Liver (tissue), 9 donors: ENCODE results near the gene CRTAP. TPM values are rescaled to one million over a fixed set of nuclear protein-coding genes. Genes with fewer than 3 reads are reported as not detected.

ENCODE experiments used
- DNase-seq: peaks from one replicate; pipeline ENCODE4 v3.0.0-alpha.2; 2017; ENCODE audit warnings: low spot score
- H3K27ac ChIP-seq, 2 donors: one replicate each; pipeline ENCODE4 v1.7.0; 2013; ENCODE audit warnings: inconsistent platforms in 2 of 2, low read length in 2 of 2, control low read depth in 1 of 2, low read depth in 1 of 2, mild to moderate bottlenecking in 1 of 2
- H3K27me3 ChIP-seq, 4 donors: one replicate each; pipeline versions ENCODE4 v1.6.1 to v1.7.0; 2013; ENCODE audit warnings: low read length in 3 of 4, inconsistent platforms in 1 of 4, mild to moderate bottlenecking in 1 of 4, moderate library complexity in 1 of 4; ENCODE audit not compliant: control insufficient read depth in 4 of 4, insufficient read depth in 4 of 4
- H3K36me3 ChIP-seq, 4 donors: one replicate each; pipeline versions ENCODE4 v1.6.1 to v1.7.0; 2013; ENCODE audit warnings: low read length in 3 of 4, mild to moderate bottlenecking in 3 of 4, low read depth in 1 of 4, moderate library complexity in 1 of 4; ENCODE audit not compliant: control insufficient read depth in 4 of 4, insufficient read depth in 3 of 4
- H3K4me1 ChIP-seq, 4 donors: one replicate each; pipeline versions ENCODE4 v1.6.1 to v1.7.0; 2013; ENCODE audit warnings: low read length in 3 of 4, mild to moderate bottlenecking in 3 of 4, moderate library complexity in 1 of 4; ENCODE audit not compliant: control insufficient read depth in 4 of 4, insufficient read depth in 4 of 4
- H3K4me3 ChIP-seq, 3 donors: one replicate each; pipeline versions ENCODE4 v1.6.1 to v1.7.0; 2013; ENCODE audit warnings: low read length in 3 of 3, control low read depth in 1 of 3, low read depth in 1 of 3, mild to moderate bottlenecking in 1 of 3
- H3K9ac ChIP-seq, 2 donors: one replicate each; pipeline ENCODE4 v1.7.0; 2013; ENCODE audit warnings: low read length in 2 of 2, mild to moderate bottlenecking in 2 of 2, moderate library complexity in 2 of 2, control low read depth in 1 of 2, low read depth in 1 of 2
- H3K9me3 ChIP-seq, 4 donors: one replicate each; pipeline versions ENCODE4 v1.6.1 to v1.7.0; 2013; ENCODE audit warnings: low read length in 3 of 4; ENCODE audit not compliant: control insufficient read depth in 4 of 4
- EGR1 ChIP-seq, 2 donors: IDR thresholded peaks; 2 replicates each; pipeline ENCODE4 v1.6.1; 2016 to 2018; ENCODE audit warnings: antibody characterized with exemption in 2 of 2, low read depth in 2 of 2
- FOXA1 ChIP-seq: IDR thresholded peaks from 2 replicates; pipeline ENCODE4 v1.6.1; 2016; ENCODE audit warnings: antibody characterized with exemption
- FOXA2 ChIP-seq: IDR thresholded peaks from 2 replicates; pipeline ENCODE4 v1.6.1; 2016; ENCODE audit warnings: antibody characterized with exemption
- HNF4A ChIP-seq, 2 donors: conservative IDR thresholded peaks; 2 replicates each; pipeline ENCODE4 v1.6.1; 2016; ENCODE audit warnings: antibody characterized with exemption in 2 of 2, mild to moderate bottlenecking in 2 of 2
- JUND ChIP-seq, 2 donors: IDR thresholded peaks; 2 replicates each; pipeline ENCODE4 v1.6.1; 2016; ENCODE audit warnings: antibody characterized with exemption in 2 of 2
- NR2F2 ChIP-seq: IDR thresholded peaks from 2 replicates; pipeline ENCODE4 v1.6.1; 2016; ENCODE audit warnings: antibody characterized with exemption
- RAD21 ChIP-seq, 2 donors: IDR thresholded peaks; 2 replicates each; pipeline ENCODE4 v1.6.1; 2016; ENCODE audit warnings: antibody characterized with exemption in 2 of 2, mild to moderate bottlenecking in 2 of 2
- RXRA ChIP-seq, 2 donors: IDR thresholded peaks; 2 replicates each; pipeline ENCODE4 v1.6.1; 2017 to 2018; ENCODE audit warnings: antibody characterized with exemption in 2 of 2, mild to moderate bottlenecking in 1 of 2
- SP1 ChIP-seq: IDR thresholded peaks from 2 replicates; pipeline ENCODE4 v1.6.1; 2018; ENCODE audit warnings: antibody characterized with exemption, mild to moderate bottlenecking
- TAF1 ChIP-seq: conservative IDR thresholded peaks from 2 replicates; pipeline ENCODE4 v1.6.1; 2016; ENCODE audit warnings: antibody characterized with exemption, mild to moderate bottlenecking
- YY1 ChIP-seq: IDR thresholded peaks from 2 replicates; pipeline ENCODE4 v1.6.1; 2016; ENCODE audit warnings: antibody characterized with exemption, mild to moderate bottlenecking
- WGBS: extraction: QIAGEN DNeasy Blood & Tissue Kit; methylation state at CpG from one replicate; pipeline ENCODE4 v1.1.7; 2013; 5-methylcytosine and 5-hydroxymethylcytosine counted together
- polyA plus RNA-seq, 2 donors: library from polyadenylated mRNA; stranded (reverse) in 1 of 2; unstranded in 1 of 2; fragments of 200-250 nt in 1 of 2; fragments of >200 nt in 1 of 2; fragmentation: Nextera tagmentation in 1 of 2; extraction: Ambion mirVana in 1 of 2; gene quantifications; one replicate each; pipeline versions ENCODE4 v1.2.1 to v1.2.3, GENCODE V29; 2013 to 2015
- total RNA-seq, 2 donors: library from RNA; depleted of rRNA; stranded (reverse); fragments of >200 nt; gene quantifications; one replicate each; pipeline ENCODE4 v1.2.3, GENCODE V29; 2014
- TF ChIP-seq, protein P1 (sequence below): IDR thresholded peaks from 2 replicates; pipeline ENCODE4 v1.6.1; 2016; ENCODE audit warnings: antibody characterized with exemption
- TF ChIP-seq, protein P2 (sequence below): IDR thresholded peaks from 2 replicates; pipeline ENCODE4 v1.6.1; 2016; ENCODE audit warnings: antibody characterized with exemption
- TF ChIP-seq, protein P3 (sequence below): IDR thresholded peaks from 2 replicates; pipeline ENCODE4 v1.6.1; 2016; ENCODE audit warnings: antibody characterized with exemption, mild to moderate bottlenecking
- TF ChIP-seq, protein P4 (sequence below): IDR thresholded peaks from 2 replicates; pipeline ENCODE4 v1.6.1; 2016; ENCODE audit warnings: antibody characterized with exemption
- TF ChIP-seq, protein P5 (sequence below): fragments of 150-350 bp; IDR thresholded peaks from 2 replicates; pipeline ENCODE4 v1.5.1; 2017; ENCODE audit warnings: improper control_type of control experiment, low read depth, low read length; ENCODE audit not compliant: missing input control
- donor health status: healthy.
- donor health status: healthy.
- donor health status: healthy.
- donor health status: healthy.
- donor health status: healthy.

Gene CRTAP
- total and polyA plus RNA-seq, 4 donors: 26.5 to 47.6 (median 38.5) TPM

DNA sequence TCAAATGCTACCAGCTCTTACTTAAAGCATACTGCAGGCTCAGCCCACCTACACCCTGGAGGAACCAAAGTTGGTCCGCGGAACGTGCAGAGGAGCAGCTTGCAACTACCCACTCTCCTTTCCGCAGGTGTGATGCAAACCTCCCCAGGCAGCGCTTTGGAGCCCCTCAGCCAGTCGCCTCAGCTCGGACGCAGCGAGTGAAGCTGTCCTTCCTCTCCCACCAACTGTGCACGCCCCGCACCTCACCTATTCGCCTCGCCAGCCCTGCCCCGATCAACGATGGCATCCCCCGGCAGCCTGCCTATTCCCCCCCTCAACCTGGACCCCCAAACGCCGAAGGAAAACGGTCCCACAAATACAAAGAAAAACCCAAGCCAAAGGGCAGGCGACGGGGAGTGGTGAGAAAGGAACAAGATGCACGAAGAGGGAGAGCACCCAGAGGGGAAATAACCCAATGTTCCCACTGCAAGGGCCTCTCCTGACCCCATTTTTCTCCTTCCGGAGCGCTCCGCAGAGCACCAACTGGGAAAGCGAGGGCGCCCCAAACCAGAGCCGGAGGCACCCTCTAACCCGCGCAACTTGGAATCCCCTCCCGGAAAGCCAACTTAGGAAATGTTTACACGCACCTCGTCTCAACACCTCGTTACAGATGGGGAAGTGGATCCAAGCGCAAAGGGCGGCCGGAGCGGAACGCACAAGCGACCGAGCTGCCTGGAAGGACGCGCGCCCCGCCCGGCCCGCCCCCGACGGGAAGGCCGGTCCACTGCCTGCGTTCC, 17.5 kb upstream of the CRTAP start:
- Histone ChIP-seq H3K27me3 (no peaks in the 10 kb centered on the region), H3K27ac (peak overlapping the region; percentile 91 to 92), H3K36me3 (peaks cover 3 to 17% (median 12%) of the 10 kb centered on the region in 4 donors), H3K9me3 (no peaks in the 10 kb centered on the region), H3K4me3 (peak overlapping the region; percentile 90 to 94 (median 93)), H3K9ac (peak overlapping the region; percentile 64 to 71), H3K4me1 (peaks cover 0 to 9% (median 6%) of the 10 kb centered on the region in 4 donors)
- peak; percentile 70 for DNase-seq
- TF ChIP-seq, protein P1, sequence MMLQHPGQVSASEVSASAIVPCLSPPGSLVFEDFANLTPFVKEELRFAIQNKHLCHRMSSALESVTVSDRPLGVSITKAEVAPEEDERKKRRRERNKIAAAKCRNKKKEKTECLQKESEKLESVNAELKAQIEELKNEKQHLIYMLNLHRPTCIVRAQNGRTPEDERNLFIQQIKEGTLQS: no peak
- no peak for TF ChIP-seq FOXA2
- no peak for TF ChIP-seq HNF4A (conservative IDR thresholded peaks at IDR 0.05)
- peak in 1 of 2 donors; percentile 23 for TF ChIP-seq RXRA (IDR thresholded peaks at IDR 0.05)
- no peak for TF ChIP-seq FOXA1
- TF ChIP-seq RAD21 (IDR thresholded peaks at IDR 0.05): no peak
- TF ChIP-seq SP1: no peak
- no peak for TF ChIP-seq TAF1
- TF ChIP-seq, protein P2, sequence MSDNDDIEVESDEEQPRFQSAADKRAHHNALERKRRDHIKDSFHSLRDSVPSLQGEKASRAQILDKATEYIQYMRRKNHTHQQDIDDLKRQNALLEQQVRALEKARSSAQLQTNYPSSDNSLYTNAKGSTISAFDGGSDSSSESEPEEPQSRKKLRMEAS: no peak
- peak; percentile 13 for TF ChIP-seq NR2F2
- TF ChIP-seq, protein P3, sequence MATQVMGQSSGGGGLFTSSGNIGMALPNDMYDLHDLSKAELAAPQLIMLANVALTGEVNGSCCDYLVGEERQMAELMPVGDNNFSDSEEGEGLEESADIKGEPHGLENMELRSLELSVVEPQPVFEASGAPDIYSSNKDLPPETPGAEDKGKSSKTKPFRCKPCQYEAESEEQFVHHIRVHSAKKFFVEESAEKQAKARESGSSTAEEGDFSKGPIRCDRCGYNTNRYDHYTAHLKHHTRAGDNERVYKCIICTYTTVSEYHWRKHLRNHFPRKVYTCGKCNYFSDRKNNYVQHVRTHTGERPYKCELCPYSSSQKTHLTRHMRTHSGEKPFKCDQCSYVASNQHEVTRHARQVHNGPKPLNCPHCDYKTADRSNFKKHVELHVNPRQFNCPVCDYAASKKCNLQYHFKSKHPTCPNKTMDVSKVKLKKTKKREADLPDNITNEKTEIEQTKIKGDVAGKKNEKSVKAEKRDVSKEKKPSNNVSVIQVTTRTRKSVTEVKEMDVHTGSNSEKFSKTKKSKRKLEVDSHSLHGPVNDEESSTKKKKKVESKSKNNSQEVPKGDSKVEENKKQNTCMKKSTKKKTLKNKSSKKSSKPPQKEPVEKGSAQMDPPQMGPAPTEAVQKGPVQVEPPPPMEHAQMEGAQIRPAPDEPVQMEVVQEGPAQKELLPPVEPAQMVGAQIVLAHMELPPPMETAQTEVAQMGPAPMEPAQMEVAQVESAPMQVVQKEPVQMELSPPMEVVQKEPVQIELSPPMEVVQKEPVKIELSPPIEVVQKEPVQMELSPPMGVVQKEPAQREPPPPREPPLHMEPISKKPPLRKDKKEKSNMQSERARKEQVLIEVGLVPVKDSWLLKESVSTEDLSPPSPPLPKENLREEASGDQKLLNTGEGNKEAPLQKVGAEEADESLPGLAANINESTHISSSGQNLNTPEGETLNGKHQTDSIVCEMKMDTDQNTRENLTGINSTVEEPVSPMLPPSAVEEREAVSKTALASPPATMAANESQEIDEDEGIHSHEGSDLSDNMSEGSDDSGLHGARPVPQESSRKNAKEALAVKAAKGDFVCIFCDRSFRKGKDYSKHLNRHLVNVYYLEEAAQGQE: no peak
- TF ChIP-seq JUND (IDR thresholded peaks at IDR 0.05): no peak
- WGBS: under 1% methylated on average over 51 of the region's 51 CpGs

DNA sequence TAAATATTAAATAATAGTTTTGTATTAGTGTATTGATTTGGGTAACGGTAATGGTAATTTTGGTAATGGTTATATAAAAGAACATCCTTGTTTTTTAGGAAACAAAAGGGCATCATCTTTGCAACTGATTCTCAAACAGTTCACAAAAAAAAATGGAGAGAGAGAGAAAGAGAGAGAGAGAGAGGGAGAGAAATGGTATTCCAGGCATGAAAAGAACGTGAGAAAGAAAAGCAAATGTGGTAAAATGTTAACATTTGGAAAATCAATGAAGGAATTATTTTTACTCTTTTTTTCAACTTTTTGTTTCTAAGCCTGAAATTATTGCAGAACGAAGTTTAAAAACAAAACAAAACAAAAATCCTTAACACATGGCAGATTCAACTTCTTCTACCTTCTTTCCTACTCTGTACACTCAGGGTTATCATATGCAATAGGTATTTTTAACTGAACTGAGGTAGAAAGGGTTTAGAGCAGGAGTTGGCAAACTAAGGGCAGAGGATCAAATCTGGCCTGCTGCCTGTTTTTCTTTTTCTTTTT, 14.6 kb upstream of the CRTAP start:
- Histone ChIP-seq H3K4me3 (no peak overlapping the region), H3K27me3 (no peaks in the 10 kb centered on the region), H3K4me1 (peaks cover 0 to 14% (median 9%) of the 10 kb centered on the region in 4 donors), H3K36me3 (peaks cover 0 to 3% (median 0%) of the 10 kb centered on the region in 4 donors), H3K27ac (no peak overlapping the region), H3K9ac (no peak overlapping the region), H3K9me3 (no peaks in the 10 kb centered on the region)
- WGBS: 63% methylated on average over 3 of the region's 3 CpGs
- DNase-seq: no peak
- TF ChIP-seq TAF1 (no peak), EGR1 (IDR thresholded peaks at IDR 0.05; ENCODE audit: low read depth in 2 of 2) (no peak), FOXA1 (no peak), NR2F2 (no peak), SP1 (no peak), YY1 (no peak)
- TF ChIP-seq, protein P4, sequence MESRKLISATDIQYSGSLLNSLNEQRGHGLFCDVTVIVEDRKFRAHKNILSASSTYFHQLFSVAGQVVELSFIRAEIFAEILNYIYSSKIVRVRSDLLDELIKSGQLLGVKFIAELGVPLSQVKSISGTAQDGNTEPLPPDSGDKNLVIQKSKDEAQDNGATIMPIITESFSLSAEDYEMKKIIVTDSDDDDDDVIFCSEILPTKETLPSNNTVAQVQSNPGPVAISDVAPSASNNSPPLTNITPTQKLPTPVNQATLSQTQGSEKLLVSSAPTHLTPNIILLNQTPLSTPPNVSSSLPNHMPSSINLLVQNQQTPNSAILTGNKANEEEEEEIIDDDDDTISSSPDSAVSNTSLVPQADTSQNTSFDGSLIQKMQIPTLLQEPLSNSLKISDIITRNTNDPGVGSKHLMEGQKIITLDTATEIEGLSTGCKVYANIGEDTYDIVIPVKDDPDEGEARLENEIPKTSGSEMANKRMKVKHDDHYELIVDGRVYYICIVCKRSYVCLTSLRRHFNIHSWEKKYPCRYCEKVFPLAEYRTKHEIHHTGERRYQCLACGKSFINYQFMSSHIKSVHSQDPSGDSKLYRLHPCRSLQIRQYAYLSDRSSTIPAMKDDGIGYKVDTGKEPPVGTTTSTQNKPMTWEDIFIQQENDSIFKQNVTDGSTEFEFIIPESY: no peak
- TF ChIP-seq, protein P5, sequence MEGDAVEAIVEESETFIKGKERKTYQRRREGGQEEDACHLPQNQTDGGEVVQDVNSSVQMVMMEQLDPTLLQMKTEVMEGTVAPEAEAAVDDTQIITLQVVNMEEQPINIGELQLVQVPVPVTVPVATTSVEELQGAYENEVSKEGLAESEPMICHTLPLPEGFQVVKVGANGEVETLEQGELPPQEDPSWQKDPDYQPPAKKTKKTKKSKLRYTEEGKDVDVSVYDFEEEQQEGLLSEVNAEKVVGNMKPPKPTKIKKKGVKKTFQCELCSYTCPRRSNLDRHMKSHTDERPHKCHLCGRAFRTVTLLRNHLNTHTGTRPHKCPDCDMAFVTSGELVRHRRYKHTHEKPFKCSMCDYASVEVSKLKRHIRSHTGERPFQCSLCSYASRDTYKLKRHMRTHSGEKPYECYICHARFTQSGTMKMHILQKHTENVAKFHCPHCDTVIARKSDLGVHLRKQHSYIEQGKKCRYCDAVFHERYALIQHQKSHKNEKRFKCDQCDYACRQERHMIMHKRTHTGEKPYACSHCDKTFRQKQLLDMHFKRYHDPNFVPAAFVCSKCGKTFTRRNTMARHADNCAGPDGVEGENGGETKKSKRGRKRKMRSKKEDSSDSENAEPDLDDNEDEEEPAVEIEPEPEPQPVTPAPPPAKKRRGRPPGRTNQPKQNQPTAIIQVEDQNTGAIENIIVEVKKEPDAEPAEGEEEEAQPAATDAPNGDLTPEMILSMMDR: no peak
